Sigmoid colon (tissue), 4 donors: Measurements from ENCODE around the gene CCNDBP1.

Experiments
- CTCF ChIP-seq, 4 experiments: fragments of 450-650 bp in 3 of 4; fragments of 200-600 bp in 1 of 4; IDR thresholded peaks; one replicate each; pipeline ENCODE4 v1.5.1; 2016 to 2019; ENCODE audit warnings: antibody characterized with exemption in 4 of 4, mild to moderate bottlenecking in 3 of 4, moderate library complexity in 2 of 4
- POLR2A ChIP-seq, 2 donors: fragments of 450-650 bp; IDR thresholded peaks; one replicate each; pipeline ENCODE4 v1.6.1; 2016; ENCODE audit warnings: antibody characterized with exemption in 2 of 2, mild to moderate bottlenecking in 2 of 2, moderate library complexity in 2 of 2
- POLR2AphosphoS5 ChIP-seq, 4 donors: sonication (generic); formaldehyde crosslinking; IDR thresholded peaks; one replicate each; pipeline ENCODE4 v1.6.1; 2017; ENCODE audit warnings: antibody characterized with exemption in 4 of 4

GRCh38 chr15:43212299-43212698, 27.1 kb downstream of the CCNDBP1 start:
- TF ChIP-seq CTCF (IDR thresholded peaks at IDR 0.05) (no peak), POLR2A (IDR thresholded peaks at IDR 0.05) (no peak), POLR2AphosphoS5 (IDR thresholded peaks at IDR 0.05) (no peak)
